ENCODE measurements around the gene IGSF10.

The IGSF10 gene

GRCh38 chr3:151460774-151461450, at the start of gene IGSF10:
TSS of gene IGSF10 (minus strand) at chr3:151461061. CDS start at chr3:151458709, 2,352 bp downstream.
- no peak for TF ChIP-seq CREB1 (IDR thresholded peaks at IDR 0.05; ENCODE audit: low read depth)
- TF ChIP-seq TAF1 (IDR thresholded peaks at IDR 0.05; ENCODE audit: low read depth), result no peak

GRCh38 chr3:151504606-151505005, 43.7 kb upstream of the IGSF10 start:
- TF ChIP-seq EP300 (IDR thresholded peaks at IDR 0.05; ENCODE audit: borderline replicate concordance) (no peak), ZBTB7A (IDR thresholded peaks at IDR 0.05; ENCODE audit: low read depth) (no peak), CEBPB (IDR thresholded peaks at IDR 0.05) (no peak), TAF1 (IDR thresholded peaks at IDR 0.05; ENCODE audit: low read depth) (no peak), TEAD4 (IDR thresholded peaks at IDR 0.05) (no peak), RAD21 (IDR thresholded peaks at IDR 0.05; ENCODE audit: low read depth) (no peak), USF1 (IDR thresholded peaks at IDR 0.05) (no peak), NFIC (IDR thresholded peaks at IDR 0.05) (no peak), EGR1 (IDR thresholded peaks at IDR 0.05) (no peak), YY1 (IDR thresholded peaks at IDR 0.05; ENCODE audit: low read depth) (no peak)

- no peak for TF ChIP-seq MAX (IDR thresholded peaks at IDR 0.05)
Measured at GRCh38 chr3:151503074-151503473, 42.2 kb upstream of the IGSF10 start.

GRCh38 chr3:151501923-151502632, 41.2 kb upstream of the IGSF10 start:
- TF ChIP-seq REST (IDR thresholded peaks at IDR 0.05; ENCODE audit: low read depth) (no peak), MAX (IDR thresholded peaks at IDR 0.05) (no peak), YY1 (IDR thresholded peaks at IDR 0.05; ENCODE audit: low read depth) (no peak), NFIC (IDR thresholded peaks at IDR 0.05) (no peak), ZBTB7A (IDR thresholded peaks at IDR 0.05; ENCODE audit: low read depth) (no peak), RAD21 (IDR thresholded peaks at IDR 0.05; ENCODE audit: low read depth) (no peak), CREB1 (IDR thresholded peaks at IDR 0.05; ENCODE audit: low read depth) (no peak), CEBPB (IDR thresholded peaks at IDR 0.05) (no peak), USF1 (IDR thresholded peaks at IDR 0.05) (no peak), TAF1 (IDR thresholded peaks at IDR 0.05; ENCODE audit: low read depth) (no peak), FOXM1 (IDR thresholded peaks at IDR 0.05; ENCODE audit: borderline replicate concordance, low read depth) (no peak), EP300 (IDR thresholded peaks at IDR 0.05; ENCODE audit: borderline replicate concordance) (no peak), EGR1 (IDR thresholded peaks at IDR 0.05) (no peak)

- TF ChIP-seq TEAD4 (IDR thresholded peaks at IDR 0.05), result no peak
- no peak for TF ChIP-seq EGR1 (IDR thresholded peaks at IDR 0.05)
- no peak for TF ChIP-seq ZBTB7A (IDR thresholded peaks at IDR 0.05; ENCODE audit: low read depth)
- no peak for TF ChIP-seq TCF12 (IDR thresholded peaks at IDR 0.05; ENCODE audit: low read depth)
- TF ChIP-seq CEBPB (IDR thresholded peaks at IDR 0.05), result no peak
- TF ChIP-seq CREB1 (IDR thresholded peaks at IDR 0.05; ENCODE audit: low read depth), result no peak
- TF ChIP-seq YY1 (IDR thresholded peaks at IDR 0.05; ENCODE audit: low read depth), result no peak
- no peak for TF ChIP-seq NFIC (IDR thresholded peaks at IDR 0.05)
- no peak for TF ChIP-seq TAF1 (IDR thresholded peaks at IDR 0.05; ENCODE audit: low read depth)
- TF ChIP-seq EP300 (IDR thresholded peaks at IDR 0.05; ENCODE audit: borderline replicate concordance), result no peak
- TF ChIP-seq RAD21 (IDR thresholded peaks at IDR 0.05; ENCODE audit: low read depth), result no peak
- TF ChIP-seq USF1 (IDR thresholded peaks at IDR 0.05), result no peak
- no peak for TF ChIP-seq REST (IDR thresholded peaks at IDR 0.05; ENCODE audit: low read depth)
- TF ChIP-seq FOXM1 (IDR thresholded peaks at IDR 0.05; ENCODE audit: borderline replicate concordance, low read depth), result no peak
- no peak for TF ChIP-seq MAX (IDR thresholded peaks at IDR 0.05)
Measured at GRCh38 chr3:151501171-151501922, 40.5 kb upstream of the IGSF10 start.
